Fibroblast of skin of left quadriceps (primary cell): ENCODE measurements around the gene SAMD13.

Experiments used
- DNase-seq, 2 experiments: peaks; one replicate each; pipeline ENCODE4 v3.0.0-alpha.2; 2013; ENCODE audit warnings: low read depth in 2 of 2

Gene SAMD13

GRCh38 chr1:84301004-84301784 lies at the start of gene SAMD13:
SAMD13 (plus strand) TSS chr1:84301708; CDS start chr1:84303235, 1,527 bp downstream.
- DNase-seq, result peak; percentile 21 to 23

GRCh38 chr1:84253036-84253435 lies 48.5 kb upstream of the SAMD13 start:
- DNase-seq, result peak; percentile 32 to 38

GRCh38 chr1:84253891-84254290 lies 47.6 kb upstream of the SAMD13 start:
- peak in 1 of 2 experiments; percentile 20 for DNase-seq

GRCh38 chr1:84254703-84255238 lies 46.7 kb upstream of the SAMD13 start:
- no peak for DNase-seq

GRCh38 chr1:84255582-84255981 lies 45.9 kb upstream of the SAMD13 start:
- DNase-seq, result no peak

- no peak for DNase-seq
Measured at GRCh38 chr1:84257617-84258016, 43.9 kb upstream of the SAMD13 start.

GRCh38 chr1:84259376-84259775 lies 42.1 kb upstream of the SAMD13 start:
- no peak for DNase-seq

- DNase-seq, result no peak
Measured at GRCh38 chr1:84259989-84260388, 41.5 kb upstream of the SAMD13 start.

GRCh38 chr1:84260852-84261518 lies 40.5 kb upstream of the SAMD13 start:
- no peak for DNase-seq

GRCh38 chr1:84264961-84265360 lies 36.5 kb upstream of the SAMD13 start:
- DNase-seq, result no peak

- no peak for DNase-seq
Measured at GRCh38 chr1:84265867-84266266, 35.6 kb upstream of the SAMD13 start.

GRCh38 chr1:84266748-84267147 lies 34.8 kb upstream of the SAMD13 start:
- DNase-seq, result no peak

- DNase-seq, result no peak
Measured at GRCh38 chr1:84267476-84267875, 34.0 kb upstream of the SAMD13 start.

GRCh38 chr1:84268346-84268745 lies 33.2 kb upstream of the SAMD13 start:
- no peak for DNase-seq

- no peak for DNase-seq
Measured at GRCh38 chr1:84269306-84269705, 32.2 kb upstream of the SAMD13 start.

- peak in 1 of 2 experiments; percentile 15 for DNase-seq
Measured at GRCh38 chr1:84271441-84272151, 29.9 kb upstream of the SAMD13 start.

- DNase-seq, result no peak
Measured at GRCh38 chr1:84272401-84272800, 29.1 kb upstream of the SAMD13 start.

GRCh38 chr1:84277343-84278059 lies 24.0 kb upstream of the SAMD13 start:
- no peak for DNase-seq

GRCh38 chr1:84278905-84279304 lies 22.6 kb upstream of the SAMD13 start:
- DNase-seq, result no peak

- no peak for DNase-seq
Measured at GRCh38 chr1:84280912-84281311, 20.6 kb upstream of the SAMD13 start.

- DNase-seq, result no peak
Measured at GRCh38 chr1:84282780-84283333, 18.7 kb upstream of the SAMD13 start.
